ENCODE results near the gene AKAP13.
"Not testable (repeated sequence)": the region's sequence is repeated elsewhere in the genome, so short reads cannot be mapped to it uniquely, and the experiment has no call there.

Gene AKAP13

GRCh38 chr15:85780225-85780985 is 400.0 kb downstream of the AKAP13 start:
- no peak for DNase-seq

GRCh38 chr15:85781099-85781498 is 400.7 kb downstream of the AKAP13 start:
- DNase-seq, result no peak

GRCh38 chr15:85782064-85782463 is 401.7 kb downstream of the AKAP13 start:
- no peak for DNase-seq

- DNase-seq, result no peak
Measured at GRCh38 chr15:85785887-85786780, 405.7 kb downstream of the AKAP13 start.

GRCh38 chr15:85786781-85787114 is 406.3 kb downstream of the AKAP13 start:
- no peak for DNase-seq

- no peak for DNase-seq
Measured at GRCh38 chr15:85788771-85789495, 408.5 kb downstream of the AKAP13 start.

- no peak for DNase-seq
Measured at GRCh38 chr15:85789496-85789875, 409.1 kb downstream of the AKAP13 start.

- DNase-seq, result no peak
Measured at GRCh38 chr15:85792102-85792731, 411.8 kb downstream of the AKAP13 start.

- peak in 1 of 4 experiments; percentile 7 for DNase-seq
Measured at GRCh38 chr15:85792912-85793590, 412.6 kb downstream of the AKAP13 start.

GRCh38 chr15:85793641-85794597 is 413.5 kb downstream of the AKAP13 start:
- DNase-seq, result peak in 2 of 4 experiments; percentile 9 to 35

GRCh38 chr15:85794598-85795336 is 414.4 kb downstream of the AKAP13 start, which contains the start of gene KLHL25:
Gene KLHL25 (minus strand): TSS chr15:85794925. CDS start chr15:85769810, 25,115 bp downstream.
- DNase-seq, result peak; percentile 68 to 87 (median 80)

- no peak for DNase-seq
Measured at GRCh38 chr15:85795337-85796305, 415.2 kb downstream of the AKAP13 start.

- not testable (repeated sequence) for DNase-seq
Measured at GRCh38 chr15:85796371-85796770, 416.0 kb downstream of the AKAP13 start.

All from activated naive CD4-positive, alpha-beta T cell (primary cell).